ENCODE data around the gene MRC2.
A peak's percentile ranks its signal among the peaks of the same experiment; 100 is the strongest.
"Not testable (repeated sequence)": the region's sequence is repeated elsewhere in the genome, so short reads cannot be mapped to it uniquely, and the experiment has no call there.

The MRC2 gene

DNA sequence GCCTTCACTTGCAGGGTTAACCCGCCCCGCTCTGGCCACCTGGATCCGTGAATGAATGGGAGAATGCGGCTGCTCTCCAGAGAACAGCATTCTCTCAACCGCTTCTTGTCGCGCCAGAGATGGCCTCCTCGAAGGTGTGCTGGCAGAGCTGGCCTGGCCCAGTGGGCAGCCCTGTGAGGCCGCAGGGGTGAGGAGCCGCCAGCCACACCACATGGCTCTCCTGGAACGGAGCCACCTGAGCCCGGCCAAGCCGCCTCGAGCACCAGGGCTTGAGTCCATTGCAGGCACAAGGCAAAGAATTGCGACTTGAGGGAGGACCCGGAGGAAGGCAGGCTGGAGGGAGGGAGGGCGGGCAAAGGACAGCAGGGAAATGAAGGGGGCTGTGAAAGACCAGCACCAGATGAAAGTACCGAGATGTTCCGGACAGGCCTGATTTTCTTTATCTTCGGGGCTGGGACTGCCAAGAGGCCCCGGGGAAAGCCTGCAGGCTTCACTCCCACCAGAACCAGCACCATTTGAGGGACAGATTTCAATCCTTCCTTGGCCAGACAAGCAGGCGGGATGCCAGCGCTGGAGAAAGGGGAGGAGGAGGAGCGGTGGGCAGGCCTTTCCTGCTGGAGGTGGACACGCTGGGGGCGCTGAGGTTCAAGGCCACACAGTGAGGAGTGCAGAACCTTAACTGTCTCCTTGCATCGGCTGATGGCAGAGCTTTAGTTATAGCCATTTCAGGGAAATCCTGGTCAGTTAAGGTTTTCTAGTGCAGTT is 69.4 kb downstream of the MRC2 start:
- FAIRE-seq: no peak
- DNase-seq (ENCODE audit: insufficient read length, low spot score): no peak

GRCh38 chr17:62698459-62698858 is 71.0 kb downstream of the MRC2 start:
- not testable (repeated sequence) for DNase-seq (ENCODE audit: insufficient read length, low spot score); FAIRE-seq

- DNase-seq (ENCODE audit: insufficient read length, low spot score): no peak
- no peak for FAIRE-seq
Measured at GRCh38 chr17:62700964-62701705, 73.7 kb downstream of the MRC2 start.

DNA sequence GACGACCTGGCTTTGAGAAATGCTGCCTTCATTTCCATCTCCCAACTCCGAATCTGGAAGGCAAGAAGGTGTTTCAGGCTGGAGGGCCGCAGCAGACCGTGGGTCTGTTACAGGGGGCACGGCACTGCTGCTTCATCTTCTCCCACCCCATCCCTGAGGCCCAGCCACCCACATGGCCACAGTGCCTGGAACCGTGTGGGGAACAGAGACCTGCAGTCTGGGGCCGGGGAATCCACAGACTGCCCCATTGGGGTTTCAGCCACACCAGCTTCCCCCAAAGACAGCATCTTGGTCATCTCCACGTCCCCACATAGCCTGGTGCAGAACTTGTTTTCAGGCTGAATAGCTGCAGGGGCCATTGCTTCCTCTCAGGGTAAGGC is 74.2 kb downstream of the MRC2 start:
- FAIRE-seq (no peak), DNase-seq (ENCODE audit: insufficient read length, low spot score) (no peak)

DNA sequence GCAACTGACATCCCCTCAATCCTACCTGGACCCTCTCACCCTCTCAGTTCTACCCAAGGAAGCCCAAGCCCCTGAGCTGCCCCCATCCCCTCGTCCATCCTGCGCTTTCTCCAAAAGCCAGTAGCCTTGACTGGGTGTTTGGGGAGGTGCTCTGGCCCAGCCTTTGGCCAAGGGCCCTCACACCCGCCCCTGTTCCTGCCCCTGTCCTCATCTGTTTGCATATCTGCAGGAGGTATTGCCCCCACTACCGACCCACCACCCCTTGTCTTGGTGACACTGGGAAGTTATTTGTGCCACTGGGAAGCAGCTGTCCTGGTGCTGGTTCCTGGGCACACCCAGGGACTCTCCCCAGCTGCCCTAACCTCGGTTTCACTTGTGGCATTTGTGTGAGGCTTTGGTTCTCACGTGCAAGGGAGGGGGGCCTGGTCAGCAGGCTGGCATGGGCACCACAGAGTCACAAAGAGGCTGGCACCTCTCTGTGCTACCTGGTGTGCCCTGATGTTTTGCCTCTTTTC is 75.3 kb downstream of the MRC2 start:
- no peak for FAIRE-seq
- no peak for DNase-seq (ENCODE audit: insufficient read length, low spot score)

GRCh38 chr17:62703261-62703775 is 75.8 kb downstream of the MRC2 start:
- DNase-seq (ENCODE audit: insufficient read length, low spot score): no peak
- FAIRE-seq: no peak

- FAIRE-seq (no peak), DNase-seq (ENCODE audit: insufficient read length, low spot score) (peak; percentile 79)
Measured at GRCh38 chr17:62703776-62704380, 76.4 kb downstream of the MRC2 start.

DNA sequence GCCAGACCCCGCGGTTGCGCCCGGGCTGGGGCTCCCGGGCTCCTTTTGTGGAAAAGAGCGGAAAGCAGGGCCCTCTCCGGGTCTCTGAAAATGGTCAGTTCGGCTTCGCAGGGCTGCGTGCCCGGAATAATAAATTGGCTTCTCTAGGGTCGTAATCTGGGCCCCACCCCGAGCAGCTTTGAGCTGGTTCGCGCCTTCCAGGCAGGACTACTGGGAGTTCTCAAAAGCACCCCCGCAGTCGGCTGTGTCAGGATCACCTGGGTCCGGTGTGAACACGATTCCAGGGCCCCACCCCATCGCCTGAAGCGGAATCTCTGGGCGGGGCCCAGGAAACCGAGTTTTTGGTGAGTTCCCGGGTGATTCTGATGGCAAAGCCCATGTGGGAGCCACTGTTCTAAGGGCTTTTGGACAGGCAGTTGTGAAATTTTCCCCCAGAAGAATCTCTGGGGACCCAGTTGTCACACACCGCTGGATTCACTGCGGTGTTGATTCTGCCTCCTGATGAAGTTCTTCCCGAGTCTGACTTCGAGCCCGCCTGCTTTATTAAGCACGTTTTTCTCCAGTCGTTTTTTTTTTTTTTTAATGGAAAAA is 77.0 kb downstream of the MRC2 start:
- FAIRE-seq: no peak
- no peak for DNase-seq (ENCODE audit: insufficient read length, low spot score)

DNA sequence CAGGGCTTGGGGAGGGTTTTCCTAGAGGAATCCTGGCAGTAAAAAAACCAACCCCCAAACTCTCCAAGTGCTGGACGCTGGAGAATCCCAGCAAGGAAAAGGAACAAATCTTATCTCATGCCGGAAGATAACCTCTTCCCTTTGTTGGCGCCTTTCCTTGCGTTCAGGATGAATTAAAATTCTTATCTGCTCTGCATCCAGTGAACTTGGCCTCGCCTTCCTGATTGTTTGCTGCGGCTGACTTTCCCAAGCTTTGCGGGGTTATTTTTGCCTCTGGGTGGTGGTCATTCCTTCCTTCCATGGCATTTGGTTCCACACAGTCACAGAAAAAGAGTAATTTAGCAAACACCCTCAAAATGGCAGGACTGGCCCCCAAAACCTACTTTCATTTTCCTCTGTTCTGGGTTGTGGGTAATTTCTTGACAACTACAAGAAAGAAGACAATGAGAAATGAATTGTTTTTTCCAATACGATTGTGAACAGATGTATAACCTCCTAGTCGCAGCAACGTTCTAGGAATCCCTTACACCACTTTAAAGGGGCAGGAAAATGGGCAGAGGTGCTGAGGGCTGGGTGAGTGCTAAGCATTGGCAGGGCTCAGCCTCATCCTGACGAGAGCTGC is 77.8 kb downstream of the MRC2 start:
- no peak for FAIRE-seq
- DNase-seq (ENCODE audit: insufficient read length, low spot score): no peak

DNA sequence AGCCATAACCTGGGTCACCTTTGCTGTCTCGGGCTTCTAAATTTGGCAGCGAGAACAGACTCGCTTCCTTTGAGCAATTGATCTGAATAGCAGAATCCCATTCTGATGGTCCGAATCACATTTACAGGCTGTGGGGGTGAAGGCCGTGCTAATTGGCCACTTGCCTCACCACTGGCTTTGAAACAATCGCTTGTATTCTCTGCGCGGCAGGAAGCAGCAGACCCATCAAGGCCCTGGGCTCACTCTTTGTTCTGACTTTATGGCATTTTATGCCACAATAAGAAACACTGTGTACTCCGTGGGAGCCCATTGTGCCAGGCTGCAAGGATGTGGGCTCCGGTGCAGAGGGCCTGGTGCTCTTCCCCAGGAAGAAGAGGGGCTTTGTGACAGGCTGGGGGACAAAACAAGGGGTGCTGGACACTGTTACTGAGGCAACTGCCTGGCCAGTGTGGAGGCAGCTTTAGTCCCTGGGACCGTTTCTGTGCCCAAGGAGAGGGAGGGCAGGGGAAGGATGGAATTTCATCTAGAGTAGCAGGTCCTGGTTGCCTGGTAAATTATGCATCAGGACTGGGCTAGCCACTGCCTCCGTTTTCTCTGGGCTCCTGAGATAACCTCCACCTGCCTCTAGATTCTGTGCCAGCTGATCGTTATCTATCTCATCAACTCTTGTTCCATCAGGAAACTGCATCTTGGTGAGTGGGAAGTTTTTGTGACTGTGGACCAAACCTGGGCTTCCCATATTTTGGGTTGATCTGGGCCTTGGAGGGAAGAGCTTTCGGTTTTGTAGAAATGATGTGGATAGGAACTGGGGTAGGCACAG is 78.5 kb downstream of the MRC2 start:
- FAIRE-seq: no peak
- no peak for DNase-seq (ENCODE audit: insufficient read length, low spot score)

DNA sequence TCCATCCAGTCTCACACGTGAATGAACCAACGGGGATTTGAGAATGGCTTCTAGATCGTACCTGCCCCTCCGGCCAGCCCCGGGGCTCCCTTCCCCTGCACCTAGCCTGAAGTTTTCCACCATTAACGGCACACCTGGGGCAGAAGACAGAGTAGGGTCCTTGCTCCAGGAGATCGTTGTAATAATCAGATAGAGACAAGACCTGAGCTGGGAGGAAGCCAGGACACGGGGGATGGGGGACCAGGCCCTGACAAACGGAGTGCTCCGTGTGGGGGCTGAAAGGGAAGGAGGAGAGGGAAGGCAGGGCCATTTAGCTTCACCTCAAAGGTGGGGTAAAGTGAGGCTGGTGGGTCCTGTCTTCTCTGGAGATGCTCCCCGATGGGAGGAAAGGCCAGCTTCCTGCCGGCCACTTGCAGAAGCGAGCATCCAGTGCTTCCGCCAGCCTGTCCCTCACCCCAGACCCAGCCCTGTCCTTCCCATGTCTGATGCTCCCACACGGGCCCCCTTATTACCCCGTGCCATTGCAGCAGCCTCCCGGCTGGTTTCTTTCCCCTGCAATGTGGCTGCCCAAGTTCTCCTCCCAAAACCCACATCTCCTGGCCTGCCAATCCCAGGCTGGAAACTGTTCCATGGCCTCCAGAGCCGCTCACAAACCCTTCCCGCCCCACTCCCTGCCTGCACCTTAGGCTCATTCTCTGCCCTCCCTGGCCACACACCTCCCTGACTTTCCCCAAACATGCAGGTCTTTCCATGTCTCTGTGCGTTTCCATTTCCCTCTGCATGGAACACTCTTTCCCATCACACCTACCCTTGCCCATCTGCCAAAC is 79.3 kb downstream of the MRC2 start:
- FAIRE-seq (no peak), DNase-seq (ENCODE audit: insufficient read length, low spot score) (no peak)

DNA sequence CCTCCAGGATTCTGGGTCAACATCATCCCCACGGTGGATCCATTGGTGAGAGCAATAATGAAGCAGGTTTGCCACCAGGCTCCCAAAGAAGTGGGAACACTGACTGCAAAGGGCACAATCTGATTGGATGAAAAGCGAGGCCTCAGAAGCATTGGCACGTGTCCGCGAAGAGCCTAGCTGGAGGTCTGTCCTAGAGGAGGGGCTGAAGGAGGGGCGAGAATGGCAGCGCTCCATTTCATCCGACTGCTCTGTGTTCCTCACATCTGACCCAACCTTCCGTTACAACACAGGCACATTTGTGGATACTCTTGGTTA is 79.9 kb downstream of the MRC2 start:
- DNase-seq (ENCODE audit: insufficient read length, low spot score) (no peak), FAIRE-seq (no peak)

DNA sequence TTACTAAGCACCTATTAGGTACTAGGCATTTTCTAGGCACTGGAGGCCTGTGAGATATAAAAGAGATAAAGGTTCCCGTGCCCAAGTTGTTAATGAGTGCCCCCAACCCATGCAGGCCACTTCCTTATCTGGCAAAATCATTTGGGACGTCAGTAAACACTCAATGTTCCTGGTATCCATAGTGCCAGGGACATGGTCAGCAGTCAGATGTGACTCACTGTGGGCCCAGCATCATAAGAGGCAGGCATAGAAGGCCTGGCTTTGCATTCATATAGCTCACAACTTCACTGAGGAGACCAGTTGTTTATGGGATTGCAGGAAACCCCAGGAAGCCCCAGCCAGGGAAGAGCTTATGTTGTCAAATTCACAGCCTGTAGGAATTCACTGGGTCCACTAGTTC is 81.1 kb downstream of the MRC2 start:
- no peak for DNase-seq (ENCODE audit: insufficient read length, low spot score)
- FAIRE-seq: no peak

DNA sequence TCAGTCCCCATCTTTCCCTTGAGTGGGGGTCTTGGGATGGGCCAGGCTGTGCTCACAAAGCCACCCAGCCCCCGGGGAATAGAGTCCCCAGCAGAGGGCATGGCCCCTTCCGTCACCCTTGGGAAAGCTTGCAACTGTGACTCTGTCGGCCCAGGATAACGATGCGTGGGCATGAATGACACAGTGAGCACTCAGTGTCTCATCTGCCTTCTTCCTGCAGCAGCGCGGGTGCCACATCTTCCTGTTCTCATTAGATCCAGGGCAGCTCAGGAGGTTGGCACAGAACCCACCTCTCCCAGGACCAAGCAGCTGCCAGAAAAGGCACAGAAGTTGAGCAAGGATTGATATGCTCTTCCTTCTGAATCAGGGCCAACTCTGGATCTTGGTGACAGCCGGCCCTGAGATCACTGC is 84.7 kb downstream of the MRC2 start:
- no peak for FAIRE-seq
- DNase-seq (ENCODE audit: insufficient read length, low spot score): no peak

- no peak for DNase-seq (ENCODE audit: insufficient read length, low spot score)
- no peak for FAIRE-seq
Measured at GRCh38 chr17:62713086-62713881, 85.8 kb downstream of the MRC2 start.

GRCh38 chr17:62714016-62714777 is 86.7 kb downstream of the MRC2 start:
- no peak for DNase-seq (ENCODE audit: insufficient read length, low spot score)
- no peak for FAIRE-seq

- FAIRE-seq (no peak), DNase-seq (ENCODE audit: insufficient read length, low spot score) (no peak)
Measured at GRCh38 chr17:62715882-62716390, 88.5 kb downstream of the MRC2 start.

All from GM19239 (cell line).